AG08395 (cell line): ENCODE measurements around the gene DAAM2.
A peak's percentile ranks its signal among the peaks of the same experiment; 100 is the strongest.

Experiments used
- DNase-seq: peaks from one replicate; pipeline ENCODE4 v3.0.0; 2012; ENCODE audit warnings: mixed read lengths, low spot score

The DAAM2 gene

GRCh38 chr6:39929733-39930461, 137.7 kb downstream of the DAAM2 start:
- peak; percentile 57 for DNase-seq

DNA sequence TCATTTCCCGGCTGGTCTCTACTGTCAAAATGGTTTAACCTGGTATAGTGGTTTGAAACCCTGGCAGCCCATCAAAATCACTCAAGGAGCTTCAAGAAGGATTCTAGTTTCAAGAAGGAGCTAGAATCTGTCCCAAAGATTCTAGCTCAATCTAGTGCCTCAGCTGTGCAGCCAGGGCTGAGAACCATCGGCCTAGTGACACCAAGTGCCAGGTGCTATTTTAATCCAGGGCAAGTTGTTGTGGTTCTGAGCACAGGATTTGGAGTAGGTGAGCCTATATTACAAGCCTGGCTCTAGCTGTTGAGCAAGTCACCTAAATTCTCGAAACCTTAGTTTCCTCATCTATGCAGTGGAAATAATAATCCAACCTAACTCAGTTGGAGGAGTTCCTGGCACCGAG, 138.4 kb downstream of the DAAM2 start:
- DNase-seq, result no peak

DNA sequence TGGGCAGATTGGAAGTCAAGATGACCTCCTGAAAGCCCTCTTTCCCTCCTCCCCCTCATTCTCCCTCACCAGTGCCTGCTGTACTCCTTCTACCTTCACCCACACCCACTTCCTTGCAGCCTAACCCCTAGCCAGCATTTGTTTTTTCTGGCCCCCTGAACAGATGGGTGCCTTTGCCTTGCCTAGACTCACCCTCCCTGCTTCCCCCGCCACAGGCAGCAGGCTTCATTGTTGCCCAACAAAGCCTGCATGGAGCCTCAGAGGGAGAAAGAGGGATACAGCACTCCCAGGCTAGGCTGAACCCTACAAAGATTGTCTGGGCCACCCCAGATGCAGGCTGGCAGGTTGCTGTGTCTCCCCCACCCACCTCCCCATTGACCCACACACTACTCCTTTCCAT, 139.4 kb downstream of the DAAM2 start:
- DNase-seq, result no peak

DNA sequence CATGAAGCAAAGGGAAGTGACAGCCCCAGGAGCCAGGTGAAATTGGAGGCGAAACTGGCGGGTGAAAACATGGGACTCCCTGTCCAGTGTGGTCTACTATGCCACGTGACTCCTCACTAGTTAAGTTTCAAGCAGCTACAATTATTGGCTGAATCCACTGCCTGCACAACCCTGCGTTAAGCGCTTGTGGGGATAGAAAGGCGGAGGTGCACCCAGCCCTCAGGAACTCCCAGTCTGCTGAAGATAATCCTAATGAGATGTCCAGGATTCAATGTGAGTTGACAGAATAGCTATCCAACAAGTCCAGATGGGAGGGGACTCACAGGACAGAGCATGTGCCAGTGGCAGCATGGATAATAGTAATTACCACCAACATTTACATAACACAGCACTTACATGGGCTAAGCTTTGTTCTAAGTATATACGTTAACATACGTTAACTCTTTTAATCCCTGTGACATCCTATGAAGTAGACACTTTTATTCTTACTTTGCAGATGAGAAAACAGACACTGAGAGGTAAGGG, 140.3 kb downstream of the DAAM2 start:
- DNase-seq, result no peak

GRCh38 chr6:39933669-39934130, 141.5 kb downstream of the DAAM2 start:
- no peak for DNase-seq

DNA sequence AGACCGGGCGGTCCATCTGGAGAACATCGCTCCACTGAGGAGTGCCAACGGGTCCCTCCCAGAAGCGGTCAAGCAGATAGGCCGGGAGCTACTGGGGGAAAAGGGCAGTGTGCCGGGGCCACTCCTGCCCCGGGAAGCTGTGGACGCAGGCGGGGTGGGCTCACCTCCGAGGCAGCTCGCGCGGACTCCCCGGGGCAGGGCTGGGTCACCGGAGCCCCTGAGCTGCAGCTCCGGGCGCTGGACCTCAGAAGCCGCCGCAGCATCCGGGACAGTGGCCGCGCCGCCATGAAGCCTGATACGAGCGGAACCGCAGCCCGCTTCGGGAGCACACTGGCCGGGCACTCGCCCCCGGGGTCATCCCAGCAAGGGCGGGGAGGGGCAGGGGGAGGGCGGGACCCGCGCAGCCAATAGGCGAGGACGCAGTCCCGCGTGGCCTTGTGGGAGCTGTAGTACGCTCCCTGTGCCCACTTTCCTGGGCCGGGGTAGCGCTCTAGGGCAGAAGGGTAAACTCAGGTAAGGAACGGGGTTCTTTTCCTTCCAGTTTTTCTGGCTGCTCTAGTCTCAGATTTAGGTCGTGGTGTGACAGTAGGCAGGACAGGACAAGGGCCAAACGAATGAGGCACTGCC, 142.1 kb downstream of the DAAM2 start, which contains the start of gene MOCS1:
Gene MOCS1 (minus strand): TSS at position 332 of the 627 bp plus-strand sequence. CDS start 45 bp downstream, at position 287.
- DNase-seq, result peak; percentile 90

- DNase-seq, result no peak
Measured at GRCh38 chr6:39935241-39935640, 143.1 kb downstream of the DAAM2 start.

DNA sequence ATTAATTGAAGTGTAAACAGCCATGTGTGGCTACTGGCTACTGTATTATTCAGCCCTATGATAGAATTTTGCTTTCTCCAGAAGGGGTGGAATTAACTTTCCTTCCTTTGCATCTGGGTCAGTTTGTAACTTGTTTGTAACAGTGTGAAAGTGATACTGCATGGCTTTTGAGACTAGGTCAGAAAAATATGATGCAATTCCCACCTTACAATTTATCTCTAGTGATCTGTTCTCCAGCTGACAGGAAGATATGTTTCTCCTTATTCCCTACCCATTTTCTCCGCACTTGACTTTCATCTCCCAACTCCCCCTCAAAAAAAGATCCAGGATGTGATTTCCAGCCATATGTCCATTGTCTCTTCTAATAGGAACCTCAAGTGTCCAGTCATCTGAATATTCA, 144.7 kb downstream of the DAAM2 start:
- no peak for DNase-seq

GRCh38 chr6:39937686-39938333, 145.6 kb downstream of the DAAM2 start:
- DNase-seq, result no peak

- no peak for DNase-seq
Measured at GRCh38 chr6:39938773-39939654, 146.8 kb downstream of the DAAM2 start.

GRCh38 chr6:39941138-39941537, 149.0 kb downstream of the DAAM2 start:
- no peak for DNase-seq

- no peak for DNase-seq
Measured at GRCh38 chr6:39941820-39942219, 149.6 kb downstream of the DAAM2 start.

DNA sequence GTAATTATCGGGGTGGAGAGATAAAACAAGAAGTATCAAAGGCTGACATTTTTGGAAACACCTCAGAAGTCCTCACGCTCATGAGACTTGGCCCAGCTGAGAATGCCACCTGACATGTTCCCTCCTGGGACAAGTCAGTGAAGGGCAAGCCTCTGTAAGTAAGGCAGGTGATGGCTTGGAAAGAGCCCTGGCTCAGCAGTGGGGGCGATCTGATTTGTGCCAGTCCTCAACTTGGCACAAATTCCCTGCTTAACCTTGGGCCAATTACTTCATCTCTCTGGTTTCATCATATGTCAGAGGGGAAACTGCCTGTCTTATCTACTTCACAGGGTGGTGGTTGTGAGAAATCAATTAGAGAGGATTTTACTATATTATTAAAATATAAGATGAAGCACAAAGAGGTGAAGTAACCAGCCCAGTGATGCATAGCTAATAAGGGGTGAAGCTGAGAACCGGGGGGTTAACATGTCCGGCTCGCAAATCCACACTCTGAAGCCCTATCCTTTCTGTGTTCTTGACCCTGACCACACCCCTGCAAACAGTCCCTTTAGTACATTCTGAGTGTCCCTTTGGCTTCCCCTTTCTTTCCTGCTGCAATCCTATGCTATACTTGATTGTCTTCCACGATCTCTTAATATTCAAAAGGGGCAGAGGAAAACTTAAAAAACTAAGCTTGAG, 150.9 kb downstream of the DAAM2 start:
- DNase-seq, result no peak

DNA sequence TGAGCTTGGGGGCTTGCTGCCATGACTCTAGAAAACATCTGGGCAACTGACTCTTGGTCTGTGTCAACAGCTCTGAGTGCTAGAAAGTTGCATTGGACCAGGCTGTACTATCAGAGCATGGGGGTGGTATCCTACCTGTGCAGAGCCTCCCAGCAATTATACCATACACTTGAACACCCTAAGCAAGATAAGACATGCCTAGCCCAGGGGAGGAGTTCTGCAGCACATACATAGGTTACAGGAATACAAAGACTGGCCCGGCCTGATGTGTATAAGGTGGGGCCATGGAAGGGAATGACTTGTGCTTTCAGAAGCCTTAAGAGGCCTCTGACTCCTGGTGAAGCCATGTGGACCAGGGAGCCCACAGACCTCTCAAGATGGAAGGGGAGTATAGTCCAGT, 153.4 kb downstream of the DAAM2 start:
- DNase-seq, result no peak

GRCh38 chr6:39947611-39948068, 155.5 kb downstream of the DAAM2 start:
- DNase-seq, result no peak

GRCh38 chr6:39948199-39948791, 156.1 kb downstream of the DAAM2 start:
- DNase-seq, result no peak

DNA sequence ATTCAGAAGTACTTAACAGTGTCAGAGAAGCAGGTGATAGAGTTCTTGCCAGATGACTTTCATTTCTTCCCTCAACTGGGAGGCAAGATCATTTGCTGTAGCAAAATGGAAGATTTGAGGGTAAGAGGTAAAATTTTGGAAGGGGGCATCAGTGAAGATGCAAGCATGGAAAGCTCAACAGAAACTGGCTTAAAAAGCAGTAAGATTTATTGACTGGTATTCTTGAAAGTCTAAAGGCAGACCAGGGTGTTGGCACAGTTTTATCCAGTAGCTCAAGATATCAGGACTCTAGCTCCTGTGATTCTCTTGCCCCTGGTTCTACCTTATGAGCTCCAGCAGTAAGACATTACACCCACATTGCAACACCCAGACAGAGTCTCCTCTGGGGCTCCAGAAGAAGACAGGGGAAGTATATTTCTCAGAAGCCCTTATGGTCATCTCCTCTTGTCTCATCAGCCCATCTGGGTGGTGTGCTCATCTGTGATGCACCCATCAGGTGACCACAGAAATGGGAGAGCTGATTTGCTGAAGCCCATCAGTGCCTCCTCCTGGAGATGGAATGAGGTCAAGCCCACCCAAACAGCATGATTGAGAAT, 158.0 kb downstream of the DAAM2 start:
- DNase-seq, result no peak

DNA sequence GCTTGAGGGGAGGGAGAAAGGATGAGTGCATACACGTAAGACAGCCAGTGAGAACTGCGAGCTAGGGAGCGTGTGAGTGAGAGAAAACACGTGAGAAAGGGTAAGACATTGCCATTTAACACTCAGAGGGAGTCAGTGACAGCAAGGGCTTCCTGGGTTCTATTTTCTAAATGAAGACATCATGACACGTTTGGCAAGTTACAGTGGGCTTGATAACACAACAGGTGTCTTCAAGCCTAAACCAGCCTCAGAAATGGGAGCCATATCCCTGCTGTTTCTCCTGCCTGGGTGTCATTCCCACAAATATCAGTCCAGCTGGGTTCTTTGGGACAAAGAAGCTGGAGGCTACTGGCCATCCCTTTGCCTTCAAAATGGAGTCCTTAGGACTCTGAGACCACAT, 159.0 kb downstream of the DAAM2 start:
- no peak for DNase-seq

DNA sequence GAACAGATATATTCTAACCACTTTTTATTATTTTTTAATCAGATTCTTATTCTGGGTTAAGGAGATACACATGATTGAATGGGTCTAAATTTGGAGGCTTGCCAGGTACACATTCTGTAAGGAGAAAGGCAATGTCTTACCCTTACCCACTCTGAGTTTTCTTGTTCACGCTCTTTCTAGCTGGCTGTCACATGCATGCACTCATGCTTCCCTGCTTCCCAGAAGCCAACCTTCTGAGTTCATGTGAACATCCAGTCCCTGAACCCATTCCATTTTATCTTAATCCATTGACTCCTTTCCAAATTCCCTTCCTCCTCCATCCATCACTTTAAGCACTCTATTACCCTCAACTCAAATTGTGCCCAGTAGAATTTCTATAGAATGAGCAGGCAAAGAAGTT, 159.5 kb downstream of the DAAM2 start:
- no peak for DNase-seq

GRCh38 chr6:39952167-39952566, 160.0 kb downstream of the DAAM2 start:
- DNase-seq, result peak; percentile 54
